EL (cell line): ENCODE data around the gene RIPK4.
"Not testable (repeated sequence)": the region's sequence is repeated elsewhere in the genome, so short reads cannot be mapped to it uniquely, and the experiment has no call there.

ENCODE experiments used
- DNase-seq: peaks from one replicate; pipeline ENCODE4 v3.0.0-alpha.2; 2016

Gene RIPK4

GRCh38 chr21:41733951-41734689, 32.7 kb downstream of the RIPK4 start:
- DNase-seq: no peak

DNA sequence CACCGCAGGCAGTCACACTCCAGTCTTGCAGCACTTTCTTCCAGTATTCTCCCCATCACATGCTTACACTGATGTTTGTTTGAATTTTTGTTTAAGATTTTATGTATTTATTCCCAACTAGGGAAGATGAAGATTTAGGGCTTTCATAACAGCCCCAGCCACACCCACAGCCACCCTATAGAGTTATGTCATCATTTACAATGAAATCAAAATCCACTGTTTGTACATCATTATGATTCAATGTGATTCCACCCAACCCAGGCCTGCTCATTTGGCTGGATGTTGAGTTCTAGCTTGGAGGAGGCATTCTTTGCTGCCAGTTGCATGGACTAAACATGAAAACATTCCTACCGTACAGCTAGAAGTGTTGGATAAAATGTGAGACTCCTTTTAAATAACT, 35.8 kb downstream of the RIPK4 start:
- DNase-seq: no peak

DNA sequence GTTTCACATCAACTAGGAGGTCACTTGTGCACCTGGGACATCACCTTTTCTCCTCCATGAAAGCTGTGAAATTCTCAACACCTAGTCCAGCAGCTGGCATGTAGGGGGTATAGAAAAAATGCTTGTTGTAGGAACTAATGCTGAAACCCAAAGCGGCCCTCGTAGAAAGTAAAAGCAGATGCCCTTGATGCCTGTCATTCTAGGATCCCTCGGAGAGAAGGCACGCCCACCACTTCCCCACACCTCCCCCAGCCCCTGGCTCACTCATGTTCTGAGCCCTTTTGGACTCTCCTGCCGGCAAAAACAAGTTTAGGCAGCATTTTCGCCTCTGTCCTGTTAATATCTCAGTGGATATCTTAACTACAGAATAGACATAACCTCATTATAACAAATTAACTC, 36.5 kb downstream of the RIPK4 start:
- DNase-seq: no peak

- DNase-seq: no peak
Observed at GRCh38 chr21:41729701-41730366, 37.0 kb downstream of the RIPK4 start.

- no peak for DNase-seq
Observed at GRCh38 chr21:41727784-41728763, 38.8 kb downstream of the RIPK4 start.

GRCh38 chr21:41726970-41727783, 39.7 kb downstream of the RIPK4 start:
- DNase-seq: peak; percentile 87

GRCh38 chr21:41726630-41726969, 40.3 kb downstream of the RIPK4 start:
- DNase-seq: no peak

DNA sequence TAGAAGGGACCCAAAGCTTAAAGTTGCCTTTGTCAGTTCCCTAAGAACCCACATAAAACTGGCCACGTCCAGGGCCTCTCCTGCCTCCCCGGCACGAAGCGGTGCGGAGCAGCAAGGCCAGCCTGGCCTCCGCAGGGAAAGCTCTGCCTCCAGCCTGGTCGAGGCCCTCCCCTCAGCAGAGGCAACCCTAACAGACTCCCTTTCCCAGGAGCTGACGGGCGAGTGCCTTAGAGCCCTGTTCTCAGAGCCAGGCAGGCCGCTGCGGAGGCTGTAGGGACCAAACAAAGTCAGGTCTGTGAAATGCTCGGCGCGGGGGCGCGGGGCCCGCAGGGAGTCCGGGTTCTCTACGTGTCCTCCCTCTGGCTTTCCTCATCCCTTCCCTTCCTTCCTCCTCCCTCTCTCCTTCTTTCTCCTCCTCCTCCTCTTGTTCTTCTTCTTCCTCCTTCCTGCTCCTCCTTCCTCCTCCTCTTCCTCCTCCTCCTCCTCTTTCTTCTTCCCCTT, 40.7 kb downstream of the RIPK4 start:
- DNase-seq: no peak

DNA sequence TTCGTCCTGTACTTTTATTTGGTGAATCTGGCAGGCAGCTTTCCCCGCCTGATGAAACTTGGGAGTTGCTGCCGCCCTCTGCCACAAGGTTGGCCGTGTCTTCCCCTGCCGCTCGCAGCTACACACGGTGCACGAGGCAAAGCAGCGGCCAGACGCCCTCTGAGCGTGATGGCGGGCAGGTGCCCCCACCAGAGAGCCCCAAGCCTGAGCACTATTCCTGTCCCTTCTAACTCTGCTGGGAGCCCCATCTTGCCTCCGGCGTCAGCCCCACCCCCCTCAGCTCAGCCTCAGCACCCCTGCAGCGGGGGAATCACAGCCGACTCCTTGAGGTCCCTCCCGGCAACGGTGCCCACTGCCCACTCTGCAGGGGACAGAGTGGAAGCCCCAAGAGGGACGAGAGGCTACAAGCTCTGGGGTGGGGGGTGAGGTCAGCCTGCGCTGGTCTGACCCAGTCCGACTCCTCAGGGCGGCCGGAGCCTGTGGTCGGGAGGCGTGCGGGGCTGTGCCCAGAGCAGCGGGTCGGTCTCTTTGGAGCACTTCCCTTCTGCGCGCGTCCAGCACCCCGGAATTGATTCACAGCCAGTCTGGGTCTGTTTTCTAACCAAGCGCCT, 41.3 kb downstream of the RIPK4 start:
- no peak for DNase-seq

DNA sequence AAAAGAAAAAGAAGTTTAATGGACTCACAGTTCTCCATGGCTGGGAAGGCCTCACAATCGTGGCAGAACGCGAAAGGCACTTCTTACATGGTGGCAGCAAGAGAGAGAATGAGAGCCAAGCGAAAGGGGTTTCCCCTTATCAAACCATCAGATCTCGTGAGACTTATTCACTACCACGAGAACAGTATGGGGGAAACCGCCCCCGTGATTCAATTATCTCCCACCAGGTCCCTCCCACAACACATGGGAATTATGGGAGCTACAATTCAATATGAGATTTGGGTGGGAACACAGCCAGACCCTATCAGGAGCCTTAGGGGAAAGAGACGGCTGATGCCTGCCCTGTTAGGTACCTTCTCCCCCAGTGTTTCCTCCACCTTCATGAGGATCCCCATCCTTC, 43.0 kb downstream of the RIPK4 start:
- not testable (repeated sequence) for DNase-seq

DNA sequence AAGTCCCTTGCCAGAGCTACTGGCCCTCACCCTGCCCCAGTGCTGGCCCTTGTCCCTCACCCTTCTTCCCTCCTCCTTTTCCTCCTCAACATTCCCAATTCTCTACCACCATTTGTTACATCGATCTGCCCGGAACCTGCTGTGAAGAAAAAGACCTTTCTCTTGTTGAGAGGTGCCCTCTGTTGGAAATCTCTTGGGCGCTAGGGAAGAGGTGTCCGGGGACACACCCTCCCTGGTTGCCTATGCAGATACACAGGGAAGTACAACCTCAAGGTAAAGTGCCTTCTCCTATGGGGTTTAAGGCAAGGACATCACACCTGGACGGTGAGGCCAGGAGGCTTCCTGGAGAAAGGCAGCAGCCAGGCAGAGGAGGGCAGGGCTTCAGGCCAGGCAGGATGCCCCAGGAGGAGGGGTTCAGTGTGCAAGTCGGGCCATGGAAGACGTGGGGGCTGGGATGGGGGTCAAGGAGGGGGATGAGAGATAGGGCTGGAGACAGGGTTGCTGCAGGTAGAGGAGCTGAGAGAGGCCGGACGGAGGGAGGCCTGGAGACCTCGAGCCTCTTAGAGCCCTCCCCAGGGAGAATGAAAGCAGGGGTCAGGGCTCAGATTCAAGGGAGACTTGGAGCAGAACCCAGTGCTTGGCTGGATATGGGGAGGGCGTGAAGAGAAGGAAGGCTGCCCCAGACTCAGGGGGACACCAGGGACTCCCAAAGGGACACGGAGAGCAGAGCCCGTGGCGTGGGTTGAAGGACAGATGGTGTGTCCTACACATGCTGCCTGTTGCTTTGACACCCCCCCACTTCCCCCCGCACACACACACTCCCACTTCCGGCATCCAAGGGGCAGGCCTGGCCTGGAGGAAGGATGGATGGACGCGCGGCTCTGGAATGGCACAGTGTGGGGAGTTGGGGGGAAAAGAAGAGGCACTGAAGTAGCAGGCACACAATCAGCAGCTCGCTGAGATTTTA, 44.5 kb downstream of the RIPK4 start:
- no peak for DNase-seq

- DNase-seq: no peak
Observed at GRCh38 chr21:41720250-41720649, 46.6 kb downstream of the RIPK4 start.

DNA sequence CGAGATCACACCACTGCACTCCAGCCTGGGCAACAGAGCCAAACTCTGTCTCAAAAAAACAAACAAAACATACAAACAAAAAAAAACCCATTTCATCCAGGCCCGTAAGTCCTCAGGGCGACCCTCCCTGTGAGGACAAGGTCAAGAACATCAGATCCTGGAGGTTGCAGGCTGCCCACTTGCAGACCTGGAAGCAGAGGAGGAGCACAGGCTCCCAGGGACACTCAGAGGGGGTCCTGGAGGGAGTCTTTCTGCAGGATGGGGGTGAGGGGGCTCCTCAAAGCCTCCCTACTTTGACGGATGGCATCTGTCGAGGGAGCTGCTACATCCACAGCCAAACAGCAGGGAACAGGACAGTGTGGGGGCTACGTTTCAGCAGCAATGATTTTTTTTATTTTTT, 47.2 kb downstream of the RIPK4 start:
- no peak for DNase-seq

- no peak for DNase-seq
Observed at GRCh38 chr21:41717573-41718330, 49.1 kb downstream of the RIPK4 start.

DNA sequence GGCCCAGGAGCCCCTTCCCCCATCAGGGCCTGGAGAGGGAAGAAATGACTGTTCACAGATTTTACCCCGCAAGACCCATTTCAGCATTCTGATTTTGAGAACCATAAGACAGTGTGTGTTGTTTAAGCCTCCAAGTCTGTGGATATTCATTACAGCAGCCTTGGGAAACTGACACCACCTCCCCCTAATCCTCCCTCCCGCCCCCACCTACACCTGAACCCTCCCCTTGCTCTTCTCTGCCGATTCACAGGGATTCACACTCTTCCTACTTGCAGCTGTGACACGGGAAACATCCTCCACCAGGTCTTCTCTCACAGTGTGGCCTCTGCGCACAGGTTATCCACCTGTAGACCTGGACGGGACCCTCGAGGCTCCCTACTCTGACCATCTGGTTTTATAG, 50.1 kb downstream of the RIPK4 start:
- DNase-seq: no peak

GRCh38 chr21:41715649-41716281, 51.1 kb downstream of the RIPK4 start:
- no peak for DNase-seq

GRCh38 chr21:41714299-41714865, 52.5 kb downstream of the RIPK4 start:
- DNase-seq: not testable (repeated sequence)

GRCh38 chr21:41713495-41714281, 53.2 kb downstream of the RIPK4 start:
- no peak for DNase-seq
